Fibroblast of villous mesenchyme (primary cell): ENCODE measurements around the gene LRRTM2. TPM values are rescaled to one million over a fixed set of nuclear protein-coding genes. Genes with fewer than 3 reads are reported as not detected.

Experiments
- DNase-seq: peaks from one replicate; pipeline ENCODE4 v3.0.0-alpha.2; 2010; ENCODE audit warnings: low read depth
- H3K4me3 ChIP-seq: 2 replicates; pipeline ENCODE4 v1.5.1; 2011; ENCODE audit warnings: low read depth, mild to moderate bottlenecking, low read length
- CTCF ChIP-seq: IDR thresholded peaks from 2 replicates; pipeline ENCODE4 v1.5.1; 2012; ENCODE audit warnings: low read depth, mild to moderate bottlenecking, low read length; ENCODE audit not compliant: insufficient read depth
- total RNA-seq: library from RNA; depleted of rRNA; stranded (reverse); fragments of >200 nt; gene quantifications from 2 replicates; pipeline ENCODE4 v1.2.3, GENCODE V29; 2012

LRRTM2 gene
- total RNA-seq, 1 donor = under 0.01 TPM

DNA sequence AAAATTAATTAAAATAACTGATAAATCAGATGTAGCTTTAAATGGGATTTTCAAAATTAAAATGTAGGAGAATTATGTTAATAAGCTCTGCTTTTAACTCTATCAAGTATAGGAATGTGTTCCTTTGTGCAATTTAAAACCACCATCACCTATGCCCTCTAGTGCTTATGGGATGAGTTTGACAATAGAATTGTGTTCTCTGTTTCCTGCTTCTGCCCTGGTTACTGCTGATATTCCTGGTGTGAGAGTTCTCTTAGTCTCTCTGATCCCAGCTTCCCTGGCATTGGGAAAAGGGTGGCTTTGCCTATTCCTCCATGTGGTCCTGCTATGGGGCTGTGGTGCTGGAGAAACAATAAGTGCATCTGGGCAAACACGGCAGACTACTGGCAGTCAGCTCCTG is 8.1 kb downstream of the LRRTM2 start:
- no peak for TF ChIP-seq CTCF
- DNase-seq = no peak
- no peak overlapping the region for H3K4me3 ChIP-seq

DNA sequence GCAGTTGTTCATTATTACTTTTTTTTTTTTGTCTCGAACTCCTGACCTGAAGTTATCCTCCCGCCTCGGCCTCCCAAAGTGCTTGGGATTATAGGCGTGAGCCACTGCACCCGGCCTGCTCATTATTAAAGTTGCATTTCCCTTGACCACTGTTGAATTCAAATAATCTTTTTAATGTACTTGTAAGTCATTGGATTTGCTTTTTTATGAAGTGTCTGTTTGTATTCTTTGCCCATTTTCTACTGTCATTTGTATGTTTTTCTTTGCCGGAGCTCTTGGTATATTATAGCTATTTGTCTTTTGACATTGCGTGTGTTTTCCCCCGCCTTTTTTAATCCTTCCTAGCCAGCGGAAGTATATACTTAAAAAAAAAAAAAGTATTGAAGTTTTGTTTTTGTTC is 22.0 kb downstream of the LRRTM2 start:
- no peak overlapping the region for H3K4me3 ChIP-seq
- DNase-seq = no peak
- TF ChIP-seq CTCF = no peak

DNA sequence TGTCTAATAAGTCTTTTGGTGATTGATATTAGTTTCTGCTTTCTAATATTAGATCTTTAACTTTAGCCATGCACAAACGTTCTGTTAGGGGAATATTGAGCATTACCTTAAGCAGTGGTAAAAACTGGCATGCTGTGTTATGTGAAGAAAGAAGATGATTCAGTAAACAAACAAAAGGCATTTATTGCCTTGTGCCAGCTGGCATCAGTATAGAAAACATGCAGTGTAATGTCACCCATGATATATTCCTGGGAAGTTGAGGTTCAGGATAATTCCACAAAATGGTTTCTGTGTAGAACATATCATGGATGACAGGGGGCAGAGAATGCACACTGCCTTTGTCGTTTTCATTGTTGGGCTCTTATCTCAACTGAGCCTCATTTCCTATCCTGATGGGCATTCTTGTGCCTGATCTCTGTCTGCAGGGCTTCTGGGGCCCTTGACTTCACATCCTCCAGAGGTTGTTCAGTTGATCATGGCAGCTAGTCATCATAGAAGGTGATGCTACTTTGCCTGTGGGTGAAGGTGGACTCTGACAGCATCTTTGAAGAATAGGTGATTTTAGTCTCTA is 24.2 kb downstream of the LRRTM2 start:
- DNase-seq = no peak

DNA sequence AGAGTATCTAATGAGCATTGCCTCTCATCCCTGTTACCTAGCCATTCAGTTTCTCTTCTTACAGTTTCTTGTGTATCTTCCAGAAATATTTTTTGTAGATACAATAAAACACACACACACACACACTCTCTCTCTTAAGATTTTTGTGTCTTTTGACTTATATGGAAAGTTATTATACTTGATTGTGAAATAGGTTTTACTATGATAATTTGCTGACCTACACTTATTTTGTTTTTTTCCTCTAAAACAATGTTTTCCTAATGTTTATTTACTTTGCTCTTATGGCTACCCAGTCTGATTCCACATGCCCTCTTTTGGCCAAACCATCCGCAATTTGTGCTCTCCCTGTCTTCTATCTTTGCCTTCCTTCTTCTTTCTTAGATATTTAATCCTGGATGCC is 25.3 kb downstream of the LRRTM2 start:
- no peak for TF ChIP-seq CTCF
- no peak for DNase-seq
- H3K4me3 ChIP-seq = no peak overlapping the region

More for the DNA sequence above, 24.2 kb downstream of the LRRTM2 start:
- no peak for TF ChIP-seq CTCF
- H3K4me3 ChIP-seq = no peak overlapping the region

DNA sequence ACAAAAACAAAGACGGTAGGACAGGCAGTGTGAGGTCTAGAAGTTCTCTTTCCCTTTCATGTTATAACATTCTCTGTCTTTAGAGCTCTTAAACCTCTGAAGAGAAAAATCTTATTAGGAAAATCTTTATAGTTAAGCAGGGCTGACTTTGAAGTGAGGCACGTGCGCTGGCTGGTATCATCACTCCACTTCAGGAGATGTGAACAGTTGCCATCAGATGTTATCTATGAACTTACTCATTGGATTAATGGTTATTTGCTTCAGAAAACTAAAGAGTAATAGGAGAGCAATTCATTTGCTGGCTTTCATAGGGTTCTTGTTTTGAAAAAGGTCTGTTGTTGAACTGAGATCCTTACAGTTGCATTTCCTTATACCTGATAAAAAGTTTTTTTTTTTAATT is 25.7 kb downstream of the LRRTM2 start:
- no peak for TF ChIP-seq CTCF
- no peak overlapping the region for H3K4me3 ChIP-seq
- peak; percentile 58 for DNase-seq

- peak; percentile 27 for DNase-seq
- TF ChIP-seq CTCF = no peak
- no peak overlapping the region for H3K4me3 ChIP-seq
These were observed 30.2 kb downstream of the LRRTM2 start for GRCh38 chr5:138844812-138845513.

DNA sequence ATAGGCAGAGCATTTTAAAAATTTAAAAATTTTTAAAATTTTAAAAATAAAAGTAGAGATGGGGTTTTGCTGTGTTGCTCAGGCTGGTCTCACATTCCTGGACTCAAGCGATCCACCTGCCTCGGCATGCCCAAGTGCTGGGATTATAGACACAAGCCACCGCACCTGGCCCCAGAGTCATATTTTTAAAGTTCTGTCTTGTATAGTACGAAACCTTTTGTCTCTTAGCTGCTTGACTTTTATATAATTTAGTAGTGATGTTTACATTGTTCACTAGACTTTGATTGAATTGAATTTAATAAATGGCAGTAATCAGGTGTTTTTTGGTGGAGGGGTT is 31.0 kb downstream of the LRRTM2 start:
- no peak for TF ChIP-seq CTCF
- DNase-seq = no peak
- no peak overlapping the region for H3K4me3 ChIP-seq
